Ramos (cell line): Measurements from ENCODE around the gene MAST4.
"Not testable (repeated sequence)": the region's sequence is repeated elsewhere in the genome, so short reads cannot be mapped to it uniquely, and the experiment has no call there.

Experiments used
- in situ Hi-C: fragments of 300-500 bp; cut with MboI; formaldehyde crosslinking; loops from one replicate; pipeline ENCODE4 v1.14.3; 2022; ENCODE audit warnings: low sequenced_read_pairs; ENCODE audit not compliant: unreplicated experiment

Gene MAST4

GRCh38 chr5:66739021-66739420 is 142.8 kb downstream of the MAST4 start:
- in situ Hi-C loops = no loop called here

GRCh38 chr5:66739951-66740350 is 143.8 kb downstream of the MAST4 start:
- in situ Hi-C loops = no loop called here

DNA sequence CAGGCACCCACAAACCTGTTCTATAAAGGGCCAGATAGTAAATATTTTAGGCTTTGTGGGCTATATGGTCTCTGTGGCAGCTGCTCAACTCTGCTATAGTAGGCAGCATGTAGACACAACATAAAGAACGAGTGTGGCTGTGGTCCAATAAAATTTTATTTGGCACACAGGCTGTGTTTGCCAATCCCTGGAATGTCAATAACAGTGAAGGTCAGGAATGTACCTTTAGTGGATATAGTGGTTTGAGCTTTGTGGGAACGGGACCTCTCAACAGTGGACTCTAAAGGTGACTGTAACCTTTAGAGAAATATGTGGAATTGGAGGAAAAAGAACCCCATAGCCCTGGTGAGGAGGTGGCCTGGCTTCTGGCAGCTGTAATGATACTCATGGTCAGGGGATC is 145.2 kb downstream of the MAST4 start:
- in situ Hi-C loops = no loop called here

DNA sequence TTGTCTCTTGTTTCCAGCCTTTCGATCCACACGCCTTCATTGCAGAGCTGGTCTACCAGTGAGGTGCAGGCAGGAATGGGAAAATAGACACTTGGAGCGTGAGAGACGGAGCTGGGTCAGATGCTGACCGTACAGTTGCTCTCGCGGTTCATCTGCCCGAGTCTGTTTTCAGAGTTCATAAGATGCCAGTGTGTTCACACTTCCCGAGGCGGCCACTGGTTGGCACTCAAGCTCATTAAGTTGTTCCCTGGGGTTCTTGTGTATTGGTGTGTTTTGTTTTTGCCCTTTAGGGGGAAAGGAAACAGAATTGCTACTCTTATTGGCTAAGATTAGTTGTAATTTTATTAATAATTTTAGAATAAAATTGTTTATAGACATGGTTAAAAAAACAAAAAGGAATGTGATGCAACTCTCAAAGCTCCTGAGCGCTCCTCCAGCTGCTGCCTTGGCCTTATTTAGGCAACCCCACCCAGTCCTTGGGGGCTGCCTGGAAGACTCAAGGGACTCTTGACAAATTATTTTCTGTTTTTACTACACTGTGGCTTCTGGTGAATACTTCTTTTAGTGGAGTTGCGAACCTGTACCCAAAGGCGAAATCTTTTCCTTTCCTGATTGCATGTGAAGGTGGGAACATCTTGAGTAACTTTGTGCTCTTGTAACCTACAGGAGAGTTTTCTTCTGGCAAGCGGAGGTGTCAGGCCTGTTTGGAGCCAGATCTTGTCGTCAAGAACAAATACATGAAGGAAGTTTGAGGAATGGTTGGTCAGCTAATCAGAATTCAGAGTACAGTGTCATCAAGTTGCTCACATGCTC is 146.1 kb downstream of the MAST4 start:
- in situ Hi-C loops = no loop called here

DNA sequence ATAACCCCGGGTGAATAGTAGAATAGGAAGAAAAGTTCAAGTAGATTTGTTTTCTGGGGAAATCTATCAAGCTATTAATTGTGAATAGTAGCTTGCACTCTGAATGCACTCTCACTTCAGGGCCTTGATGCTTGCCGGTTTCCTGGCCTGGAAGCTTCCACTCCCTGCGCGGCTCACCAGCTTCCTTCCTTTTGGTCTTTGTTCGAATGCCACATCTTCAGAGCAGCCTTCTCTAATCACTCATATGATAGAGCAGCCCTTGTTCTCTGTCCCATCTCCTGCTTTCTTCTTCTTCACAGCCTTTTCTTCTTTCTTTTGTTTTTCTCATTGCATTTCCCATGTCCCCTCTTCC is 146.7 kb downstream of the MAST4 start:
- in situ Hi-C loops = no loop called here

DNA sequence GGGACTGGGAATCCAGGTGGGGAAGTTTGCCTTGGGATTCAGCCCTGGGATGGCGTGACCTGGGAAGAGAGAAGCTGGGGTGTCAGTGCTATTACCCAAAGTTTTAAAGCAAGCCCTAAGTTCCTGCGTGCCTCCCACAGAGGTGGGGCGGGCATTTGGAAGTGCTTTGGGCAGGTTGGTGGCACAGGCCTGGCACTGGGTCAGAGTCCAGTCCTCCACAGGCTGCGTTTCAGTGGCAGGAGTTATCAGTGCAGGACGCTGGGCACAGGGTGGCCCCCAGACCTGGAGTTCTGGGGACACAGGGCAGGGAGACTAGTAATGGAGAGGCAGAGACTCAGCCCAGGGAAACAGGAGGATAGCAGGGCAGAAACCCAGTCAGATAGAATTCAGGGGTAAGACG is 147.2 kb downstream of the MAST4 start:
- in situ Hi-C loops = no loop called here

DNA sequence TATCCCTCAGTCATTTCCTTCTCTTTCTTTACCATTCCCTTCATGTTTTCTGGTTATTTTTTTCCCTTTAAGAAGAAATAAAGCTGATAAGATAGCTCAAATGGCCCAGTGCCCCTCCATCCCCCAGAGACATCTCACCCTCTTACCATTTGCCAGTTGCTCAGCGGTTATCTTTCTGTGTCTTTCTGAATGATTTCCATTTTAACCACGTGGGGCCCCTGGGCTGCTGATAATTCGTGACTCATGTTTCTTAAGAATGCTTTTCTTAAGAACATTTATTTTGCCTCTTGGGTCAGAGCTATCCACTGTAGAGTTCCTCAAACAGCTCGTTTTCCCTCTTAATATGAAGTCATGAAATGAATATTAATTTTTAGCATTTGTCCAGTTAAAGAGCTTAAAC is 147.8 kb downstream of the MAST4 start:
- in situ Hi-C loops = no loop called here

DNA sequence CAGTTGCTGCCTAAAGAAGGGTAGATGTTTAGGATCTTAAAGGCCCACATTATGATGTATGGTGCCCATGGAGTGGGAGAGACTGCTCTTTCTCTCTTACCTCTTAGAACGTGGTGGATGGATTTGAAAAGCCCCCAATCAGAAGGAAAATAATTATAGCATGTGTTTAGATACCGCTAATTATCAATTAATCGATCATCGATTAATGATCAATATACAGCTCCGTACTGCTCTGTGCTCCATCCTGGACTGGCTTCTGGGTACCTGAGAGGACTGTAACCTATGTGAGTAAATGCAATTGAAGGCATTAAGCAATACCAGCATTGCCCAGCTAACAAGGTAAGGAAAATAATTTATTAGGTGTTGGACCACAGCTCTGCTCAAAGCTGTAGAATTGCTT is 149.1 kb downstream of the MAST4 start:
- in situ Hi-C loops = no loop called here

GRCh38 chr5:66747607-66748006 is 151.4 kb downstream of the MAST4 start:
- in situ Hi-C loops = no loop called here

GRCh38 chr5:66752668-66753067 is 156.5 kb downstream of the MAST4 start:
- in situ Hi-C loops = not testable (repeated sequence)

GRCh38 chr5:66757219-66757833 is 161.1 kb downstream of the MAST4 start:
- in situ Hi-C loops = no loop called here

DNA sequence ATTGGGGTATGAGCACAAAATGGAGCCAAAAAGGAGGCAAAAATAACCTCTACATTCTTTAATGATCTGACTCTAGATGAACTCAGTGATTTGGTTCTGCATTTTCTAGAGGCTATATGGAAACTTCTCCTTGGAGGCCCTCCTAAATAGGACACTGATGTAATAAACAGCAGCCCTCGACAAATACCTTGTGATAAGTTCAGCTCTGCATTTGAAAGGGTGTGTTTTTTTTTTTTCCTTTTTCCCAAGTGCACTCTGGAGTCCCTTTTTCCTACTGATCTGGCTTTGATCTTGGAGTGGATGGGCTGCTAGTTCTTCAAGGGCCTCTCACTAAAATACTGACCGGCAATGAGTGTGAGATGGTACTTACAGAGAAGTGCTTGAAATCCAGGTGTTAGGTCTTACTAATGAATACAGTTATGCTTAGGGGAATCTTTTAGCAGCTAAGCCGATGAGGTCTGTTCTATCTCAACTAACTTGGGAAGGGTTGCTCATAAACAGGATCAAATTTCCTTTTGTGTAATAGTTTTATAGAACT is 161.7 kb downstream of the MAST4 start:
- in situ Hi-C loops = no loop called here

DNA sequence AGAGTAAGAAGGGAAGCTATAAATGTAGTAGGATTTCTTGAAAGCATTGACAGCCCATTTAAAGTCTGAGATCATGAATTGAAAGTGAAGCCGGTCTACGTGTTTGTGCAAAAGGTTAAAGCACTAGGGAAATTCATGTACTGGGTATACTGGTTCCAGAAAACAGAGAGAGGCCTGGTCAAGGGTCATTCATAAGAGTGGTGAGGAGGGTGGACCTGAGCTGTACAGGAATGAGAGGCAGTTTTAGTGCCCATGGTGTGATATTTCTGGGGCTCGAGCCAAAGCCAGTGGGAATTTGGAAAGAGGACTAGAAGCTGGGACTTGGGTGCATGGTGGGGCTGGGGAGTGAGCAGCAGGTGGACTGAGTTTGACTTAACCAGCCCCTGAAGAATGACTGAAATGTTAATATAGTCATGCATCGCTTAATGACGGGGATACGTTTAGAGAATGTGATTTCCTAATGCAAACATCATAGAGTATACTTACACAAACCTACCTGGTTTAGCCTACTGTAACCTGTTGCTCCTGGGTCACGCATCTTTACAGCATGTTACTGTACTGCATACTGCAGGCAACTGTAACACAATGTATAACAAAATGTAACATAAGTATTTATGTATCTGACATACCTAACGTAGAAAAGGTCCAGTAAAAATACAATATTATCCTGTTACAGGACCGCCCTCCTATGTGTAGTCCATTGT is 173.0 kb downstream of the MAST4 start:
- in situ Hi-C loops = loop anchor here (10.0 kb wide), 1 partner anchor 464 kb away; no protein-coding TSS in a partner anchor

DNA sequence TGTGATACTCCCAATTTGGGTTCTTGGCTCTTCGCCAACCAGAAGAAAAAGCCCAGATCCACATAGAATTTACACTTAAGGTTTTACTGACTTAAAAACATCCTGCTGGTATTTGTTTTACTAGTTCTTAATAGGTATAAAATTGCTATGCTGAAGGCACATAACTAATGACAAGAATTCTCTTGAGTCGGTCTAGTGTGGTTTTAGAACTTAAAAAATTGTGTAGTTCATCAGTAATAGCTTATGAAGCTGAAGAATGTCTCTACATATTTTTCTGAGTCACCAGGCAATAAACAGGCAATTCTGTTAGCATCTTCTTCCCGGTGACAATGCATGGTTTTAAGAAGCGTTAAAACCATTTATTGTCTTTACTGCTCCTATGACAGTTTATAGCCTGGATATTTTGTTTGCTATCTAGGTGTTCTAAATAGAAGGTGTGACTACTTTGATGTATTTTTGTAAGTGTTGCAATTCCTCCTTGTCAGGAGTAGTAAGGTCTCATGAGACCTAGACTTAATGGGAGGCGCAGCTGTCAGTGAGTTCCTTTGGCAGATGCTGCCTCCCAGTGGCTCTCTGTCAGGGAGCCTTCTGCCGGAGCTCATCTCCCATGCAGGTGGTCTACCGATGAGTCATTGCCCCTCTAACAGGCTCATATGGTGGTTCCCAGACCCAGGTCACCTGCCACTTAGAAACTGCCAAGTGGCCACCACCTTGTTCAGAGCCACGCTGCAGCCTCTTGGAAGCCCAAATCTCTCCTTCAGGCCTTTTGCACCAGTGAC is 173.8 kb downstream of the MAST4 start:
- in situ Hi-C loops = loop anchor here (10.0 kb wide), 1 partner anchor 465 kb away; no protein-coding TSS in a partner anchor

- in situ Hi-C loops = no loop called here
Measured at GRCh38 chr5:66777868-66778267, 181.7 kb downstream of the MAST4 start.

DNA sequence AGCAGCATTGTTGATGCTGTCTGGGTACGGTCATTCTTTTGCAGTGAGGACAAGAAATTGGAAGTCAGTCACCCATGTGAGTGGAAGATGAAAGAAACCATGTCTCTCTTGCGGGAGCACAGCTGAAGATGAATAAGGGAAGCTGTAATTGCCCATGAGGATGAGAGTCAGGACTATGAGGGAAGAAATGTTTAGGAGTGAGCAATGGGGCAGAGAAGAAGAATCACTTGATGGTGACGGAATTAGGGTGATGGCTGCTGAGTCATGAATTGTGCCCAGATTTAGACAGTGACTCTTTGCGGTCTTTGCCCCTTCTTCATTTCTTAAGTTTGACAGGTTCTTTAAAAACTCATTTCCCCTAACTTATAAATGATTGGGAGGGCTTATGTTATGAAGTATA is 183.3 kb downstream of the MAST4 start:
- in situ Hi-C loops = no loop called here

- in situ Hi-C loops = no loop called here
Measured at GRCh38 chr5:66788556-66788955, 192.4 kb downstream of the MAST4 start.

GRCh38 chr5:66789434-66789833 is 193.2 kb downstream of the MAST4 start:
- in situ Hi-C loops = no loop called here

GRCh38 chr5:66793049-66793448 is 196.9 kb downstream of the MAST4 start:
- in situ Hi-C loops = no loop called here

DNA sequence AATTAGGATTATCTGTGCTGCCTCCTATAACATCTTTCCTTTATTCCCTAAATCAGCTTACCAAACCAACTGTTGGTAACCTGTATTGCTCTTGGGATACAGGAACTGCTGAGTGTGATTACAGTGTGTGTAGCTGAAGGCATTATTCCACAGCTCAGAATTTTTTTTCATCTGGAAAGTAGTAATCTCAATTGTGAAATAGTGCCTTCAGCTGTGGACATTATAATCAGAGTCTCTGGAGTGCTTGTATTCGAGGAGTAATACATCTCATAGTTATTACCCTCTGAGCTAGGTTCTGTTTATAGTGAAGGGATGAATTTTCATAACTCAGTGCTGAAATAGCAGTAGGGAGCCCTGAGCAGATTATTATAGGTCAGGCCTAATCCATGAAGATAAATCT is 199.5 kb downstream of the MAST4 start:
- in situ Hi-C loops = no loop called here
